Hepatocyte (in vitro differentiated cells): ENCODE results near the gene KNSTRN. TPM values are rescaled to one million over a fixed set of nuclear protein-coding genes. Genes with fewer than 3 reads are reported as not detected.

Source experiments
- DNase-seq: peaks from one replicate; pipeline ENCODE4 v3.0.0-alpha.2; 2016; ENCODE audit warnings: low spot score
- H2AFZ ChIP-seq: fragments of 200-600 bp; sonication (generic); 2 replicates; pipeline ENCODE4 v1.6.0; 2016; ENCODE audit warnings: antibody characterized with exemption, mild to moderate bottlenecking
- H3K27ac ChIP-seq: fragments of 200-600 bp; sonication (generic); 2 replicates; pipeline ENCODE4 v1.5.1; 2016; ENCODE audit warnings: mild to moderate bottlenecking
- H3K27me3 ChIP-seq: fragments of 200-600 bp; sonication (generic); 2 replicates; pipeline ENCODE4 v1.6.1; 2016
- H3K36me3 ChIP-seq: fragments of 200-600 bp; sonication (generic); replicated peaks from 2 replicates; pipeline ENCODE4 v1.5.1; 2016; ENCODE audit warnings: low read depth; ENCODE audit not compliant: insufficient read depth
- H3K4me1 ChIP-seq: fragments of 200-600 bp; sonication (generic); 2 replicates; pipeline ENCODE4 v1.5.1; 2016; ENCODE audit warnings: mild to moderate bottlenecking, moderate library complexity; ENCODE audit not compliant: insufficient read depth
- H3K4me2 ChIP-seq: fragments of 200-600 bp; sonication (generic); 2 replicates; pipeline ENCODE4 v1.6.0; 2016
- H3K4me3 ChIP-seq: fragments of 200-600 bp; sonication (generic); 2 replicates; pipeline ENCODE4 v1.5.1; 2016; ENCODE audit warnings: mild to moderate bottlenecking
- H3K79me2 ChIP-seq: fragments of 200-600 bp; sonication (generic); 2 replicates; pipeline ENCODE4 v1.6.0; 2017; ENCODE audit warnings: mild to moderate bottlenecking
- H3K9me2 ChIP-seq: fragments of 200-600 bp; sonication (generic); replicated peaks from 2 replicates; pipeline ENCODE4 v1.6.0; 2017; ENCODE audit warnings: mild to moderate bottlenecking; ENCODE audit not compliant: insufficient read depth
- H3K9me3 ChIP-seq: fragments of 200-600 bp; sonication (generic); 2 replicates; pipeline ENCODE4 v1.5.1; 2016; ENCODE audit warnings: low read depth, mild to moderate bottlenecking
- H4K20me1 ChIP-seq: fragments of 200-600 bp; sonication (generic); 2 replicates; pipeline ENCODE4 v1.6.0; 2016; ENCODE audit warnings: mild to moderate bottlenecking; ENCODE audit not compliant: insufficient read depth, poor library complexity, severe bottlenecking
- EZH2 ChIP-seq: fragments of 200-600 bp; sonication (generic); IDR thresholded peaks from 2 replicates; pipeline ENCODE4 v1.6.1; 2016; ENCODE audit warnings: antibody characterized with exemption, mild to moderate bottlenecking, borderline replicate concordance
- EZH2phosphoT487 ChIP-seq: fragments of 200-600 bp; sonication (generic); IDR thresholded peaks from one replicate; pipeline ENCODE4 v1.6.1; 2018; ENCODE audit warnings: antibody characterized with exemption, mild to moderate bottlenecking, low read depth, moderate library complexity; ENCODE audit not compliant: unreplicated experiment, severe bottlenecking
- WGBS: methylation state at CpG from one replicate; pipeline ENCODE4 v1.1.6; 2016; ENCODE audit warnings: low lambda C conversion rate; ENCODE audit errors: missing lambda C conversion rate; 5-methylcytosine and 5-hydroxymethylcytosine counted together
- polyA plus RNA-seq: library from polyadenylated mRNA; unstranded; fragments of >200 nt; fragmentation: Nextera tagmentation; extraction: Ambion mirVana; gene quantifications from 2 replicates; pipeline ENCODE4 v1.2.1, GENCODE V29; 2016
- total RNA-seq: library from RNA; depleted of rRNA; stranded (reverse); fragments of >200 nt; gene quantifications from 2 replicates; pipeline ENCODE4 v1.2.3, GENCODE V29; 2014
- TF ChIP-seq, protein P1 (sequence below): fragments of 200-600 bp; sonication (generic); IDR thresholded peaks from 2 replicates; pipeline ENCODE4 v1.5.1; 2016; ENCODE audit warnings: antibody characterized with exemption, mild to moderate bottlenecking; ENCODE audit not compliant: poor library complexity

The KNSTRN gene
- total and polyA plus RNA-seq, 2 experiments from 2014 or later, result 14.0 to 24.0 TPM

GRCh38 chr15:40343512-40343911, 39.0 kb upstream of the KNSTRN start:
- Histone ChIP-seq H3K4me2 (no peak overlapping the region), H3K9me2 (no peaks in the 10 kb centered on the region), H3K79me2 (no peaks in the 10 kb centered on the region), H3K27me3 (no peaks in the 10 kb centered on the region), H3K36me3 (no peaks in the 10 kb centered on the region), H3K9me3 (no peaks in the 10 kb centered on the region), H4K20me1 (no peaks in the 10 kb centered on the region), H2AFZ (no peak overlapping the region), H3K27ac (peak overlapping the region; percentile 80), H3K4me3 (no peak overlapping the region), H3K4me1 (peaks cover 65% of the 10 kb centered on the region)
- TF ChIP-seq, protein P1, sequence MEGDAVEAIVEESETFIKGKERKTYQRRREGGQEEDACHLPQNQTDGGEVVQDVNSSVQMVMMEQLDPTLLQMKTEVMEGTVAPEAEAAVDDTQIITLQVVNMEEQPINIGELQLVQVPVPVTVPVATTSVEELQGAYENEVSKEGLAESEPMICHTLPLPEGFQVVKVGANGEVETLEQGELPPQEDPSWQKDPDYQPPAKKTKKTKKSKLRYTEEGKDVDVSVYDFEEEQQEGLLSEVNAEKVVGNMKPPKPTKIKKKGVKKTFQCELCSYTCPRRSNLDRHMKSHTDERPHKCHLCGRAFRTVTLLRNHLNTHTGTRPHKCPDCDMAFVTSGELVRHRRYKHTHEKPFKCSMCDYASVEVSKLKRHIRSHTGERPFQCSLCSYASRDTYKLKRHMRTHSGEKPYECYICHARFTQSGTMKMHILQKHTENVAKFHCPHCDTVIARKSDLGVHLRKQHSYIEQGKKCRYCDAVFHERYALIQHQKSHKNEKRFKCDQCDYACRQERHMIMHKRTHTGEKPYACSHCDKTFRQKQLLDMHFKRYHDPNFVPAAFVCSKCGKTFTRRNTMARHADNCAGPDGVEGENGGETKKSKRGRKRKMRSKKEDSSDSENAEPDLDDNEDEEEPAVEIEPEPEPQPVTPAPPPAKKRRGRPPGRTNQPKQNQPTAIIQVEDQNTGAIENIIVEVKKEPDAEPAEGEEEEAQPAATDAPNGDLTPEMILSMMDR, result no peak
- TF ChIP-seq EZH2phosphoT487 (no peak), EZH2 (no peak)
- DNase-seq, result peak; percentile 60
- WGBS, result 83% methylated on average over 10 of the region's 10 CpGs

GRCh38 chr15:40344217-40344616, 38.3 kb upstream of the KNSTRN start:
- WGBS, result 62% methylated on average over 6 of the region's 6 CpGs
- Histone ChIP-seq H3K4me2 (no peak overlapping the region), H3K9me2 (no peaks in the 10 kb centered on the region), H3K79me2 (no peaks in the 10 kb centered on the region), H3K27me3 (no peaks in the 10 kb centered on the region), H3K4me3 (no peak overlapping the region), H3K9me3 (no peaks in the 10 kb centered on the region), H3K27ac (no peak overlapping the region), H2AFZ (no peak overlapping the region), H3K36me3 (no peaks in the 10 kb centered on the region), H3K4me1 (peaks cover 70% of the 10 kb centered on the region), H4K20me1 (no peaks in the 10 kb centered on the region)
- TF ChIP-seq EZH2phosphoT487 (no peak), EZH2 (no peak)
- TF ChIP-seq, protein P1, result no peak
- no peak for DNase-seq

DNA sequence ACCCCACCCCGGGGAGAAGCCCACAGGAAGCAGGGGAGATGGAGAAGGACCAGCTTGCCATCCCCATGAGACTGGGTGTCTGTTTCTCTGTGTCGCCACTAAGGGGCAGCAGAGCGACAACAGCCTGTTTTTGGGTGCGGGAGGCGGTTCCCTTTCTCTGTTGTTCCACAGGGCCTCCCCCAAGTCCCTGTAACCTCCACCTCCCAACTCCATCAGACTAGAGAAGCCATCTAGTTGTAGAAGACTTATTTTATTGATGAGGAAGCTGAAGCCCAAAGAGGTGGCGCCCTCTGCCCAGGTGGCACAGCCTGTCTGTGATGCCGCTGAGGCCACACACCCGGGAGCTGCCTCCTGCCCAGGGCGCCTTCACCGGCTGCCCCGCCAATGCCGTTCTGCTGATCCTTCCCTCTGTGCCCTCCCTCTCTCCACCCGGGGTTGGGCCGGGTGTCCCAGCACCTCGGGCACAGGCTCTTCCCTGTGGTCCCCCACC, 37.8 kb upstream of the KNSTRN start:
- H3K4me3 ChIP-seq, result no peak overlapping the region
- TF ChIP-seq, protein P1, result peak; percentile 61
- no peak for TF ChIP-seq EZH2
- no peak for TF ChIP-seq EZH2phosphoT487
- H3K79me2 ChIP-seq, result no peaks in the 10 kb centered on the region
- no peaks in the 10 kb centered on the region for H3K9me3 ChIP-seq
- H3K36me3 ChIP-seq, result no peaks in the 10 kb centered on the region
- WGBS, result 58% methylated on average over 15 of the region's 15 CpGs
- H3K27me3 ChIP-seq, result no peaks in the 10 kb centered on the region
- peak overlapping the region; percentile 22 for H3K27ac ChIP-seq
- H3K9me2 ChIP-seq, result no peaks in the 10 kb centered on the region
- peaks cover 66% of the 10 kb centered on the region for H3K4me1 ChIP-seq
- H2AFZ ChIP-seq, result no peak overlapping the region
- no peaks in the 10 kb centered on the region for H4K20me1 ChIP-seq
- peak; percentile 76 for DNase-seq
- no peak overlapping the region for H3K4me2 ChIP-seq
